Stimulated activated CD4-positive, alpha-beta T cell treated with anti-CD3 and anti-CD28 coated beads, Interleukin-1b, Interleukin-23, amount 100 ng/mL, for 1 hour (primary cell): ENCODE measurements around the gene MCAT.

Experiments used
- DNase-seq, 2 donors: peaks; one replicate each; pipeline ENCODE4 v3.0.0-alpha.2; 2020; ENCODE audit warnings: low read depth in 2 of 2

MCAT gene

DNA sequence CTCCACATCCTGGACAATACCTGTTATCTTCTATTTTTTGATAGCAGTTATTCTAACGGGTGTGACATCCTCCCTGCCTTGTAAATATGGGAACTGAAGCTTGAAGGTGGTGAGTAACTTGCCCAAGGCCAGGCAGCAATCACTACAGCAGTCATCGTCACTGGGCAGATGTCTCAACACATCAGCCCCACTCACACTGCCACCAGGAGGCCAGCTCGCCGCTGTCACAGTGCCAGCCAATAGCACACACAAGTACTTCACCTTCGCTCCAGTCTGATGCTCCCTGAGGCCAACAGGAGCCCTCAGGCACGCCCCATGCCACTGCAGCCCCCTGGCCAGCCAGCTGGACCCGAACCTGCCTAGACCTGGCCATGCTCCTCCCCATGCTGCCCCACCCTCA is 49.1 kb downstream of the MCAT start:
- no peak for DNase-seq

DNA sequence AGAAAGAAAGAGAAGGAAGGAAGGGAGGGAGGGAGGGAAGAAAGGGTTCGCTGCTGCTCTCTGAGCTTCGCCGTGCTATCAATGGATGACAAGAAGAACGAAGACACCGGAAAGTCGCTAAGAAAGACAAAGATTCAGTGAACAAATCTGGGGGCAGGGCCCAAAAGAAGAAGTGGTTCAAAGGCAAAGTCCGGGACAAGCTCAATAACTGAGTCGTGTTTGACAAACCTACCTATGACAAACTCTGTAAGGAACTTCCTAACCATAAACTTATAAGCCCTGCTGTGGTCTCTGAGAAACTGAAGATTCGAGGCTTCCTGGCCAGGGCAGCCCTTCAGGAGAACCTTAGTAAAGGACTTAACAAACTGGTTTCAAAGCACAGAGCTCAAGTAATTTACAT is 51.1 kb downstream of the MCAT start:
- no peak for DNase-seq

DNA sequence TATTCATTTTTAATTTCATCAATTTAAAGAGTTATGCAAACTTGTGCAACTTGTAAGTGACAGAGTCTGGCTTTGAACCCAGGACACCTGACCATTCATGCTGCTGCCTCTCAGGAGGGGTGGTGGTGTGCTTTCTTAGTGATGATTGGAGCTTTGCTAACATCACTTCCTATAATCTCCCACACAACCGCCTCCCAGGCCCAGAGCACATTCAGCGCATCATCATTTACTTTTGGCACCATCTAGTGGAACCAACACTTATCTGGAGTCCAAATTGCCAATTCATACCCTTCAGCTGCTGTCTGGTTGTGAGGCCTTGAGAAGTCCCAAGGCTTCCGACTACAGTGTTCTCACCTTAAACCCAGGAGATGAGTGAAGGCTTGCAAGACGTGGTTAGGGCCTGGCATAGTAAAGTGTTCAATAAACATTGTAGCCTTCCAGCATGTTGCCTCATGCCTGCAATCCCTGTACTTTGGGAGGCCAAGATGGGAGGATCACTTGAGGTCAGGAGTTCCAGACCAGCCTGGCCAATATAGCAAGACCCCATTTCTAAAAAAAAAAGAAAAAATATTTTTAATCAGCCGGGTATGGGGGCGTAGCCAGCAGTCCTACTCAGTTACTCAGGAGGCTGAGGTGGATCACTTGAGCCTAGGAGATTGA is 52.9 kb downstream of the MCAT start:
- no peak for DNase-seq

DNA sequence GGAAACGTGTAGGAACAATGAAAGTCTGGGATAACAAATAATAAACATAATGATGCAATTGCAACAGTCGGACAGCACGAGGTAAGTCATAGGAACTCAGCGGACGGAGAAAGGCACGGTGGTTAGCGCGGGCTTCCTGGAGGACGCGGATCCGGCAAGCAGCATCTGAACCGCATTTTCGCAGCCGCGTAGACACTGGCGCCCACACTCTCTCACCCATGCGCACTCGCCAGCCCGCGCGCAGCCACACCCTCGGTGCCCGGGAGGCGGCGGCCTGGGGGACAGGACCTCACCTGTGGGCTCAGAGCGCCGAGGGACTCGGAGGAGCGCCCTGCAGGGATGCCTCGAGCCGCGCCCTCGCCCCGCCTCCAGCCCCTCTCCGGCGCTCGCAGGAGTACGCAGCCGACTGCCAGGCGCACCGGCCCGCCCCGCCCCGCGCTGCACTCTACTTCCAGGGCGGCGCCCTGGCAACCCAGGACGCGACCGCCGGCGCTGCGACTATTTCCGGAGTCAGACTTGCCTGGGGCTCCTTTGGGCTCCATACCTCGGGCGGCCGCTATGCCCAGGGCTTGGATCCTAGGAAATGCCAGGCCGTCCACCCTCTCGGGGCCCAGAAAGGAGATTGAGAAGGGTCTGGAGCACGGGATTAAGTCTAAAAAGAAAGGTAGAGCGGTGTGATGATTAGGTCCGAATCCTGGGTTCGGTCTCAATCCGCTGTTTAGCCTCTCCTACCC is 54.0 kb downstream of the MCAT start, which contains the start of gene TTLL1:
Gene TTLL1 (minus strand): TSS at position 408 of the 734 bp plus-strand sequence. CDS start 13,805 bp downstream, outside the sequence.
- DNase-seq = peak; percentile 63 to 79

DNA sequence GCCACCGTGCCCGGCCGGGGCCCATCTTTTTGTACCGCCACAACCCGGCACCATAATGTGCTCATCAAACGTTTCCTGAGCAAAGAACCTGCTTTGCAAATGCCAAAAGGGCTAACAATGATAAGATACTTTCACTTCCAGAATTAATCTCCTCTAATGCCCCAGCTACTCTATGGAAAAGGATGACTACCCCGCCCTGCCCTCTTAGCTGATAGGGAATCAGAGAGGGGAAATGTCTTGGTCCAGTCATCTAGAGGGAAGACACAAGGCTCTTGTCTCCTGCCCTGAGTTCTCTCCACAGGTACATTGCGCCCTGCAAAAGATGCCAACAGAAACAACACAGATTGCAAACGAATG is 54.6 kb downstream of the MCAT start:
- DNase-seq = no peak

DNA sequence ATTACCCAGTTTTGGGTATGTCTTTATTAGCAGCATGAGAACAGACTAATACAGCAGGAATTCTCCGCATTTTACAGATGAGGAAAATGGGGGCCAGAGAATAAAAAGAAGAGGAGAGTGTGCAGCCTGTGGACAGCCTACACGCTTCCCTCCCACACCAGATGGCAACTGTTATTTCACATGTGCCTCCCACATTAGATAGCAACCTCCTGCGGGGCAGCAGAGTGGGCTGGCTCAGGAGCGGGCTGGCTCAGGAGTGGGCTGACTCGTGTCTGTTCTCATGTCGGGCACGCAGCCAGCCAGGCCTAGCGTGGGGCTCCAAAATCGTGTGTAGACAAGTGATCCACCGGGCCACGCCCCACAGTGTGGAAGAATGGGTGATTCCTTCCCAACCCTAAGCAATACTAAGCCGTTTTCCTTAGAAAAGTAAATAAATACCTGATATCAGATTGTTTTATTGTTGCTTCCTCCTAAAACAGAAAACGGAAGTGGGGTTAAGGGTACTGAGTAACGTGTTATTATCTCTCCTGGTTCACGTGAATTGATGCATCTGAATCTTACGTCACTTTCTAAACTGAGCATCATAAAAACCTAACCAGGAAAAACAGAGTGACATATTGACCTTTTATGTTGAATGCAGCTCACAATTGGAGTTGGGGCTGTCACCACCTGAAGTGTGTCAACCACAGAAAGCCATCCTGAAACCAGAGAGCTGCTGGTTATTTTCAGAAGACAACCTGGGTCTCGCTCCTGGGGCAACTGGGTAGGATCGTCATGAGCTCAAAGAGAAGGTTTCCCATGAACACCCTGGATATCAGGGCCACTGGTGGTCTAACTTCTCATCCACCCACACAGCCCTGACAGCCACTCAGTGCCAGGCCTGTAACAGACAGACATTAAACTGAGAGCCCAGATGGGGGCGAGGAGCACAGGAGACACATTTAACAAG is 57.3 kb downstream of the MCAT start:
- no peak for DNase-seq
